Measurements from ENCODE around the gene MCM9.
"Not testable (repeated sequence)": the region's sequence is repeated elsewhere in the genome, so short reads cannot be mapped to it uniquely, and the experiment has no call there.

MCM9 gene

DNA sequence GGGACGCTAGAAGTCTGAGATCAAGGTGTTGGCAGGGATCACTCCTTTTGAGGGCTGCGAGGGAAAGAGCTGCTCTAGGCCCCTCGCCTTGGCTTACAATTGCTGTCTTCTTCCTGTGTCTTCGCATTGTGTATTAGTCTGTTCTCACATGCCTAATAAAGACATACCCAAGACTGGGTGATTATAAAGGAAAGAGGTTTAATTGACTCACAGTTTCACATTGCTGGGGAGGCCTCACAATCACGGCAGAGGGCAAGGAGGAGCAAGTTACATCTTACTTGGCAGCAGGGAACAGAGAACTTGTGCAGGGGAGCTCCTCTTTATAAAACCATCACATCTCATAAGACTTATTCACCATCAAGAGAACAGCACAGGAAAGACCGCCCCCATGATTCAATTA, 143.5 kb downstream of the MCM9 start:
- no peak for DNase-seq

DNA sequence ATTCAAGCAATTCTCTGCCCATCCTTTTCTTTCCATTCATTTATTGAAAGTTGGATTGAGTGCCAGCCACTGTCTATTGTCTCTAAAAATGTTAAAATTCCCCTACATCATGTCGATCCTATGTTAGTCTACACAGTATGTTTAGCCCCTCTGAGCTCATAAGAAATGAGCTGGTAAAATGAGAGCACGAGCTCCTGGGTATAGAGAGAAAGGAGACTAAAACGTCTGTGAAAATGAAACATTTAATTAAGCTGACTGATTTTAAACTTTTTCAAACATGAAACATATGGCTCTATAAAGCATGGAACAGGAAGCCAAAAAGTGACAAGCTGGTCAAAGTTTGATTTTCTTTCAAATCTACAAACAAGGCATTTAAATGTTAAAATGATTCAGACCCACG, 145.0 kb downstream of the MCM9 start:
- DNase-seq, result no peak

DNA sequence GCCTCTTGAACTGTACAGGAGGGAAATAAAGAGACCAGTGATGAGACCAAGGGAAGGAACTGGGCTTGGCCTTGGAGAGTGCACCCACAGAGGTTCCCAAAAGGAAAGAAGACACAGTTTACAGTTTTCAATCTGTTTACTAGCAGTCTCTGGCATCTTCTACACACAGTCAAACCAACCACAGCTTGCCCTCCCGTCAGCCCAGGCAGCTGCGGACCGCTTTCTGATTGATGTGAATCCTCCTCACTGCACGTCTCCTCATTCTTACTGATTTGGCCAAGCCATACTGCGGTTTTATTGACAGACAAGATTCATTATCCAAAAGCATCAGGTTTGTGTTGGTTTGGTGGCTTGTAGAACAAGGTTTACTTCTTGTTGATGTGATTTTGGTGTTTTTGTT, 145.5 kb downstream of the MCM9 start:
- no peak for DNase-seq

DNA sequence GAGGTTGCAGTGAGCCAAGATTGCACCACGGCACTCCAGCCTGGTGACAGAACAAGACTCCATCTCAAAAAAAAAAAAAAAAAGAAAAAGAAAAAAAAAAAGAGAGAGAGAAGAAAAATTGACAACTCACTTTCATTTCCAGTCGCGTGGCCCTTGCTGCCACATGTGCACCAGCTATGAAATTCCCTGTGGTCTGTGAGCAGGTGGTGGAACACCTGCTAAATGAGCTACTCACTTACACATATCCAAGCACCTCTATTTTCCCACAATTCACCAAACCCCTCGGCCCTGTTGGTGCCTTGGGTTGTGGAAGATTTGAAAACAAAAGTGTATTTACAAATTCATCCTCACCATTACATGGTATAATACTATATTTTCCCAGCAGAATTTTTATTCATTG, 146.3 kb downstream of the MCM9 start:
- DNase-seq, result no peak

DNA sequence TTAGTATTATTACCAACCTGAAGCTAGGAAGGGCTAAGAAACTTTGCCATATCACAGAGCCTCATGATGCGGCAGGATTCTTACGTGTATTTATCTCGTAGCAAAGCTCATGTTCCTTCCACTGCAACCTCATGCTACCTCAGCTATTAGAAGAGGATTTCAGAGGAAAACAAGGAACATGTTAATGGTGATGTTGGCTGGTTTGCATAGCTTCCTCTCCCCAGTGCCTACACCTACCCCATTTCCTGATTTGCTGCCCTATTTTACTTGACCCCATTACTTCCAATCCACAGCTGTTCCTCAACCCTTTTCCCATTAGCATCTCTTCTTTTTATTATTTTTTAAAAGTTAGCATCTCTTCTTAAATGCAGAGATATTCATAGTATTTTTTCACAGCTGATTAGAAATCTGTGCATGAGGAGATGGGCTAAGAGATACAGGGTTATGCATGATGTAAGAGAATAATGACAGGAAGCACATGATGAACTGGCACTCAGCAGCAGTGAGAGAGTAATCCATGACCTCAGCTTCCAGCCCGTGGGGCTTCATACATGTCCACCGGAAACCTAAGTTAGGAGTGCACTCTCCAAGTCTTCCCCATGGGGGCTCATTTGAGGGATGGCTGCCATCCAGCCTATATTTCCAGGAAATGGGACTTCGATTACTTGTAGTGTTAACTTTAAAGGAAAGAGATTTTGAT, 147.1 kb downstream of the MCM9 start:
- no peak for DNase-seq

DNA sequence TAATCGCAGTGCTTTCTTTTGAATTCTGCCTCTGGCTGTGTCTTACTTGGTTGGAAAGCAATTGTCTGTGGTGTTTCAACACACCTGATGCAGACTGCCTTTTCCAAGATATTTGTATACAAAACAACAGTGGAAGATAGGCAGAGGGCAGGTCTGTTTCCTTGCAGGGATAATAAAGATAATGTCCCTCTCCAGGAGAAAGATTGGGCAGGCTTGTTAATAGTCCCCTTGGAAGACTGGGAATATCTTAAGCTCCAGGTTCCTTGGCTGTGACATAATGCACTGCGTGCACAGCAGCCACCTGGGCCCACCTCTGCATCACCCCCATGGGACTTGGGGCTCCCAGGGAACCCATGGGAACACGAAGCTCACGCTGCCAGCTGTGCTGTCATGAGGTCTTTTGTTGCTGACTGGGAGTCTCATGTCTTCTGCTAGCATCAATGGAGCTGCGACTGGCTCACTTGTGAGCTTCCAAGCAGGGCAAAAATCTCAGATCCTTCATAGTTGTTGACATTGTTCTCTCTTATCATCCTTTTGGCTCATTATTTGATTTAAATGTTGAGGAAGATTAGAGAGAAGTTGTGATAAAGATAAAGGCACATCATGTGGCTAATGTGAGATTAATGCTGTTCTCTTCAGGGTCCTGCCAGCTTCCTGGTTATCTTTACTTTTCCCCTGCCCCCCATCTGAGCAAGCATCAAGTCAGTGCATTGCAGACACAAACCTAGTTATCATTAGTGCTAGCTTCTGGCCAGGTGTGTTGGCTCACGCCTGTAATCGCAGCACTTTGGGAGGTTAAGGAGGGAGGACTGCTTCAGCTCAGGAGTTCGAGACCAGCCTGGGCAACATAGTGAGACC, 148.1 kb downstream of the MCM9 start:
- no peak for DNase-seq

DNA sequence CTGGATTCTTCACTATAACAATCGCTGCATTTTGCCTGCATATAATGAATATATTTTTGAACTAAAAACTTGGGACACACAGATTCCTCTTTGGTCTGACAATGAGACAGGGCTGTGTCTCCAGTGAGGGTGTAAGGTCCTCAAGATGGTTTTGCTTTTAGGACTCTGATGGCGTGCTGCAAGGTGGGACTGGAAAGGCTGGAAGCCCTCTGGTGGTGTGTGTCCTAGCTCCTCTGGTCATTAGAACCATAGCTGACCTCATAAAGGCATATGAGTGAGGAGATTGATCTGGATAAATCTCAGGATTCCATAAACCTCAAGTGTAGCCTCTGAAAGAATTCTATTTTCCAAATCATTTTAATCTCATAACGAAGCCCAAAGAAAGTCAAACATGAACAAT, 149.4 kb downstream of the MCM9 start:
- DNase-seq, result no peak

DNA sequence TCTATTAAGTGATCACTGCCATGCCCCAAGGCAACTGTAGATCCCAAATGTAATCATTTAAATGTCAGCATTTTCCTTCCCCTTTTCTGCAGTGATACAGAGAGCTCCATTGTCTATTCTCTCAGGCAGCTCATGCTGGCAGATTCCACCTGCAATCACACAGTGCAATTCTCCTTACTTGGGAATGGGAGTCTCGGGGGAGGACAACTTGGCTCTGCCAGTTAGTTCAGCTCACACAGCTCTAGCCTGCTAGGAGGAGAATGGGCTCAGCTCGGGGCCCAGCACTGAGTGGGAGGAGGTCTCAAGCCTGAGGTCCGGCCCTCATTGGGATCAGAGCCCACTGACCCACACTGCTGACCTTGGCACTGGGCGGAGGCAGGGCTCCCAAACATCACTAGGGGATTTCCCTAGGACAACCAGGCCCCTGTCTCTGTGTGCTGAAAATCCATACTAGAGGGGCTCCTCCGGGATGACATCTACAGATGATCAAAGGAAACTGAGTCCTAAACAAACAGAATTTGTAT, 150.3 kb downstream of the MCM9 start:
- DNase-seq, result no peak

DNA sequence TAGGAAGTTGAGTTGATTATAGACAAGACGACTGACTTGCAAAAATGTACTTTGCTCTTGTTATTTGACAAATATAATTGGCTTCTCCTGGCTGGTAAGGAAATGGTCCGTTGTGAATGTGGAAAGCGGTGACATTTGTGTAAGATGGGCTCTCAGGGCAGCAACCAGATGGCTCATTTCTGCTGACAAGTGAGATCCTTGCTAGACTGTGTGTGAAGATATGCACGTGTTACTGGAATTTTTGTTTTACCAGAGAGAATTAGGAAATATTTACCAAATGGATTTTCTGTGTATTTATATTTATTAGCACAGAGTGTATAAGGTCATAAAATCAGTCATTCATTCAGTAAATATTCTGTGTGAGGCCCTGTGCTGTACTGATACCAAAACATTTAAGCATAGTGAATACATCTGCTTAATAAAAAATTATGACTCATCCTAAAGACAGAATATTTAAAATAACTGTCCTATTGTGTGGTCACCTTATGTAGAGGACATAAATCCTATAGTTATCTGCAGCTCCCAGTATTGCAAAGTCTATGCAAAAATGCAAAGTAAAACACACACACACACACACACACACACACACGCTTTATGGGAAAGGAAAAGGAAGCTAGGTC, 150.9 kb downstream of the MCM9 start:
- no peak for DNase-seq

DNA sequence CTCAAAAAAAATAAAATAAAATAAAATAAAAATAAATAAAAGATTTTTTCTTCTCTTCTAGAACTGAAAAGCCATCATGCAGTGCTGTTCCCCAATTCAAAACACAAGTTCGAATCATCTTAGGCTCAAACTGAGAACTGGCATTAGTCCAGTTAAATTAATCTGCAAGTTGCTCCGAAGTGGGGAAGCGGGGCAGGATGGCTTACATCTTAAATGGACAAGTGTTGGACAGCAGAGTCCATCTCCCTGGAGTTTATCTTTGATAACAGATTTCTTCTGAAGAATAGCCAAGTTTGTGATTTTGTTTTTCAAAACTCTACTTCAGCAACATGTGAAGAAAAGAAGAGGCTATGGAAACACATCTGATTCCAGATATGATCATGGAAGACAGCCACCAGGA, 152.3 kb downstream of the MCM9 start:
- DNase-seq, result no peak

DNA sequence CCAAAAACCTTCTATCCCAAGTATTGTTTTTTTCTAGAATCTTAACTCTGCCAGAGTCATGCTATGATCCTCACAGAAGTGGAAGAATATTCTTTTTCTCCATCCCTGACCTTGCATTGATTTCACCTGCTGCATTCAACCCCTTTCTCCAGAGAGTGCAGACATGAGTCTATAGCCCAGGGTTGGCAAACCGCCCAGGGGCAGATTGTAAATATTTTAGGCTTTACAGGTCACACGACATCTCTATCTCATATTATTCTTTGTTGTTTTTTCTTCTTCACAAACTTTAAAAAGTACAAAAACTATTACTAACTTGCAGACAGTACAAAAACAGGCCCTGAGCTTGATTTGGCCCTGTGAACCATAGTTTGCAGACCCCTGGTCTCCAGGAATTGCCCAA, 153.1 kb downstream of the MCM9 start:
- DNase-seq, result no peak

DNA sequence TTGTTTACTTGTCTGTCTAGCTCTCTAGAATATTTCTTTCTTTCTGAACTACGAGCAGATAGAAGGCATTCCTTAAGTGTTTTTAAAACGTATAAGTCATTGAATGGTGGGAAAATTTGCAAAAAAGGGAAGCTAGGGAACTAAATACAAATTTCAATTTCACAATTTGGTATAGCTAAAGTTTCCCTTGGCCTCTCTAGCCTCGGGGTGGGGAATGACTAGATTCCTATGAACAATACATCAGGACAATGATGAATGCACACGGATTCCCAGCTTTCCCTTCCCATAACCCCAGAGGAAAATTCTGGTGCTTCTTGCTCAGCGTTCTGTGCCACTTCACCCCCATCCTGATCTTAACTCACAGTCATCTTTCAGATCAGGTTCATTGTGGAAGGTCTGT, 154.3 kb downstream of the MCM9 start:
- no peak for DNase-seq

DNA sequence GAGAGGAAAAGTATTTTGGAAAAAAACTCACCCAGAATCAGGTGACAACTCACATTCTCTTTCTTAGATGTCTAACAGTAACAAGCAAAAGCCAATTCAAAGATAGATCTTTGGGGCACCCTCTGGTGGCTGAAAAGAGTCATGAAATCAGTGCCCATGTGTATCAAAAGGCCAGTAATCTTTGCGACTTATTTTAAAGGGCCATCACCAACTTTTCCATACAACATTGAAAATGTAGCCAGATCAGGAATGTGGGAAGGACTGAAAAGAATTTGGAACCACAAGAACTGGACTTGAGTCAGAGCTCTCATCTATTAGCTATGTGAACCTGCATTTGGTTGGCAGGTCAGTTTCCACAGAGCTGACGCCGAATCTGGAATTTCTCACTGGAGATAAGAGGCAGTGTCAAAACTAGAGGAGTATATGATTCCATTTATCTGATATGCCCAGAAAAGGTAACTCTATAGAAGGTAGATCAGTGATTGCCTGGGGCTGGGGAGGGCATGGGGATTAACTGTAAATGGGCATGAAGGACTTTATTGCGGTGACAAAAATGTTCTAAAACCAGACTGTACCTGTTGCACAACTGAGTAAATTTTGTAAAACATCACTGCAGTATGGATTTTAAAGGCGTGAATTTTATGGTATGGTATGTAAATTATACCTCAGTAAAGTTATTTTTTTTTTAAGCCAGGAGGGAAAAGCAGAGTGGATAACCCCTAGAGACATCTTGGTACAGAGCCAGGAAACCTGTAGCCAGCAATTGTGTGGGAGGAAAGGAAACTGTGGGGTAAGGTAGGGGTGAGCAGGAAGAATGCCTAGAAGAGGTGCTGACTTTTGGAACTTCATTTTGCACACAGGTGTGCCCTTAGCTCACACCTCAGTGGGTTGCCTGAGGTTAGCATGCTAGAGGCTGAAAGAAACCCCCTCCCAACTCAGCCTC, 158.1 kb downstream of the MCM9 start:
- peak; percentile 57 for DNase-seq

DNA sequence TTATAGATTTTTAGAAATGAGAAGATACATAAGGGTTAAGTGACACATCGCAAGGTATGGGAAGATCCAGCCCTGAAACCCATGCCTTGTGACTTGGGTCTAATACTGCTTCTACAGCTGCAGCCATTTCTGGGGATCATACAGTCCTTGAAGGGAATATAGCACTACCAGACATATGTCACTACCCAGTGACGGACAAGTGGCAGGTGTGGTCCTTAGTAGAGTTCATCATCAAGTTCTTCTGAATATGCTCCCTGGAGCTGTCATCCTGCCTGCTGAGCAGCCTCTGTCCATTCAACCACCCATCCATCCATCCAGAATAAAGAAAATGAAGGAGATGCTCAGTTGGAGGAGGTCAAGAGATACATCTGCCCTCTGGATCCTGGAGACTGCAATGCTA, 159.6 kb downstream of the MCM9 start:
- no peak for DNase-seq

DNA sequence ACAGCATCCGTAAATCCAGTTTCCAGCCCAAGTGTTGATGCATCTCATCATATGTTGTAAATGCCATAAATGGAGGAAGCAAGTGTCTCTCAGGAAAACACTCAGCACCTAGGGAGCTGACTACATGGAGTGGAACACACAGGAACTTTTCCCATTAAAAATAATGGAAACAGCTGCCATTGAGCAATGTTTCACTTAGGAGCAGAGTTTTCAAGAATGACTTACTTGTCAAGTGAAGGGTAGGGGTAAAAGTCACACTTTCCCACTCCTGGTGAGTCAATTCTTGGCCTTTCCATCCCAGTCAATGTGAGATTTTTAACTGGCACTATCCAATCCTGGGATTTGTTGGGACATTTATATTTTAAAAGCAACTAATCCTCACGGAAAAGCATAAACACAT, 160.4 kb downstream of the MCM9 start:
- DNase-seq, result no peak

DNA sequence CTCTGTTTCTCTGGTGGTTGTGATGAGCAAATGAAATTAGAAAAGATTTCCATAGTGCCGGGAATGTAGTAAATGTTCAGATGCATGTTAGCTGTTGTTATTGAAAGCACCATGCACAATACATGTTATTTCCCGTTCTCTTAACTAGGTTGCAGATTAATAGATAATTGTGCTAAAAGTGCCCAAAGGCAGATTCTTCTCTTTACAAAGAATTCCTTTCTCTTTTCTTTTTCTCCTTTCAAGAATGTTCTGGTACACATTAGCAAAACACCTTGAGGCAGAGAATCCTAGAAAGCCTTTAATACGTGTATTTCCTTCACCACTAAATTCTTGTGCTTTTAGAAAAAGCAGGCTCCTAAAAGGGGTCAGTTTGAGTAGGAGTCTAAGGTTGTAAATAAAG, 162.1 kb downstream of the MCM9 start:
- DNase-seq, result no peak

DNA sequence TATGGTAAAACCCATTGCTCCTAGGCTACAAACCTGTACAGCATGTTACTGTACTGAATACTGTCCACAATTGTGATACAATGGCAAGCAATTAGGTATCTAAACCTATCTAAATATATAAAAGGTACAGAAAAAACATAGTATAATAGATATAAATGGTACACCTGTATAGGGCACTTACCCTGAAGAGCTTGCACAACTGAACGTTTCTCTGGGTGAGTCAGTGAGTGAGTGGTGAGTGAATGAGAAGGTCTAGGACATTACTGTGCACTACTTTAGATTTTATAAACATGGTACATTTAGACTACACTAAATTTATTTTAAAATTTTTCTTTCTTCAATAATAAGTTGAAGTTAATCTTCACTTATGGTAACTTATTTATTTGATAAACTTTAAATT, 163.7 kb downstream of the MCM9 start:
- no peak for DNase-seq

DNA sequence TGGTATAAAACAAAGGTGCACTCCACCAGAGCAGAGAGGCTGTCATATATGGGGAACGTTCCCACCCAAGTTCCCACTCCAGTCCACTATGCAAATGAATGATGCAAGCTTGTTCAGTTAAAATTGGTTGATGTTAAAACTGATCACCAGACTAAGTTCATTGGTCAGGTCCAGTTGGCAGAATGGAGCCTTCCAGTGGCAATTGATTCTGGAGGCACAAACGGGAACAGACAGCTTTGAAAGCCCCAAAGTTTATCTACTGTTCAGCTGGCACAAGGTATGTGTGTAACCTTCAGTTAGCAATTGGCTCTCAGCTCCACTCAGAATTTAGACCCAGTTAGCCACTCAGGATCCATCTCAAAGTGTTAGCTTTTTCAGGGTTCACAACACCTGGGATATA, 164.1 kb downstream of the MCM9 start:
- DNase-seq, result no peak

DNA sequence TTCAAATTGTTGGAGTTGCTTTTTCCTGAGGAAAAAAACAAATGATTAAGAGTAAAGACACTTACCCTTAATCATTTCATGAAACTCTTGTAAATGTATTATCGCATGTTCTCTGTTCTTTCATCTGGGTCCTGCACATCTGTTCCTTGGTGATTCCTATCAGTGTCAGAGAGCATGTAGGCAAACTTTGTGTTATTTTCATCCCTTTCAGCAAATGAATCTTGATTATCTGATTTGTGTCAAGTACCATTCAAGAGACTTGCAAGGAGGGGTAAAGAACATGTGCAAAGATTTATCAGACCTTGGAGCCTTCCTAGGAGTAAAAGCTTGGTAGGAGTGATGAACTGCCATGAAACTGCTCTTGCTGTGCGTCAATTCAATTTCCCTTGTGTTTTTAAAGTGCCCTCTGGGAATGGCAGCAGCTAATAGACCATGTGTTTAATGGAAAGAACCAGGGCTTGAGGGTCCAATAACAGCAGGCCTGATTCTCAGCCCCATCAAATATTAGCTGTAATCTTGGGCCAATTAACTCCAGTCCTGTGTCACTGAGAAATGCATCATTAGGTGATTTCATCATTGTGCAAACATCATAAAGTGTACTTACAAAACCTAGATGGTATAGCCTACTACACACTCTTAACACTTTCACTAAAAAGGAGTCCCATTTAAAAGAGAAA, 164.7 kb downstream of the MCM9 start:
- peak; percentile 25 for DNase-seq

DNA sequence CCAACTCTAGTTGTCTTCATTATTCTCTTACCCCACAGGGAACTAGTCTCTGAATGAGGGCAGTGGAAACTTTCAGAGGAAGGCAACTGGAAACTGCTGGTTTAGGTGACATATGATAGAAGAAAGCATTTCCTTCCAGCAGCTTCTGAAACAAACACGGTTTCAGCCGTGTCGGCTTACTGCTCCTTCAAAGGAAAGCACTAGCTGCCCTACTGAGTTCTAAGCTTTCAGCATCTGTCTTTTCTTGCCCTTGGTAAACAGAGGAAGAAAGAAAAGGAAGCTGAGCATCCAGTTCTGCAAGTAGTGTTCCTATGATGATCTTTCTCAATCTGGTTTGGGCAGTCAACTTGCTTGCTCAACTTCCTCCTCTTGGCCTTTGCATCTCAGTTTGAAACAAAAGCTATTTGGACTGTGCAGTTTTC, 166.0 kb downstream of the MCM9 start:
- no peak for DNase-seq

DNA sequence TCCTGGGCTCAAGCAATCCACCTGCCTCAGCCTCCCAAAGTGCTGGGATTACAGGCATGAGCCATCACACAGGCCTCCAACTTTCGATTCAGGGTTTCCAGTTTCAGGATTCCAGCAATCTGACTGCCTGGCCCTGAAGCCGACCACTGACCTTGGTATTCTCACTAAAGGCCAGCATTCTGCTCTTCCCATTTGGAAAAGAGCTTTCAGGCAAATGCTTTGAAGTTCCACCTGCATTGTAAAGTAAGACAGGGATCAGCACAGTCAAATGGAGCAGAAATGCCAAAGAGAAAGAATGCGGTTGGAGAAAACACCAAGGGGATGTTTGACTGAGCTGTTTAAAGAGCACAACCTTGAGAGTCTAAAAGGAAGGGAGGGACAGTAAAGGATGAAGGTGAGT, 166.5 kb downstream of the MCM9 start:
- no peak for DNase-seq

DNA sequence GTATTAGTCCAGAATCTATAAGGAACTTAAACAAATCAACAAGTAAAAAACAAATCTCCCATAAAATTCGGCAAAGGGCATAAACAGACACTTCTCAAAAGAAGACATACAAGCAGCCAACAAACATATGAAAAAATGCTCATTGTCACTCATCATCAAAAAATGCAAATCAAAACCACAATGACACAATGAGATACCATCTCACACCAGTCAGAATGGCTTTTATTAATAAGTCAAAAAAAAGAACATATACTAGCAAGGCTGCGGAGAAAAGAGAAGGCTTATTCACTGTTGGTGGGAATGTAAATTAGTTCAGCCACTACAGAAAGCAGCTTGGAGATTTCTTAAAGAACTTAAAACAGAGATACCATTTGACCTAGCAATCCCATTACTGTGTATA, 169.6 kb downstream of the MCM9 start:
- DNase-seq, result not testable (repeated sequence)

All from NCI-H1092 (cell line).